T-helper 1 cell treated with Interleukin-12 subunit alpha and Interleukin-12 subunit beta and Interleukin-4 antibody, amounts not matched to agents 30 ng/mL and 1 ng/mL, for 36 hours (primary cell): Measurements from ENCODE around the gene CNOT10. TPM values are rescaled to one million over a fixed set of nuclear protein-coding genes. Genes with fewer than 3 reads are reported as not detected.
"Not testable (repeated sequence)": the region's sequence is repeated elsewhere in the genome, so short reads cannot be mapped to it uniquely, and the experiment has no call there.

Experiments
- intact Hi-C: fragments of 100-400 bp; cut with micrococcal nuclease; formaldehyde crosslinking; loops from one replicate; pipeline ENCODE4 v1.15.1; 2024
- total RNA-seq: library from RNA; stranded (reverse); gene quantifications from 2 replicates; pipeline ENCODE4 v1.2.3, GENCODE V29; 2022

CNOT10 gene
- total RNA-seq, 1 donor from 2014 or later, result 50.5 TPM

GRCh38 chr3:32755761-32756160 lies 70.8 kb downstream of the CNOT10 start:
- intact Hi-C loops, result no loop called here

- intact Hi-C loops, result no loop called here
These were observed 72.8 kb downstream of the CNOT10 start for GRCh38 chr3:32757618-32758374.

DNA sequence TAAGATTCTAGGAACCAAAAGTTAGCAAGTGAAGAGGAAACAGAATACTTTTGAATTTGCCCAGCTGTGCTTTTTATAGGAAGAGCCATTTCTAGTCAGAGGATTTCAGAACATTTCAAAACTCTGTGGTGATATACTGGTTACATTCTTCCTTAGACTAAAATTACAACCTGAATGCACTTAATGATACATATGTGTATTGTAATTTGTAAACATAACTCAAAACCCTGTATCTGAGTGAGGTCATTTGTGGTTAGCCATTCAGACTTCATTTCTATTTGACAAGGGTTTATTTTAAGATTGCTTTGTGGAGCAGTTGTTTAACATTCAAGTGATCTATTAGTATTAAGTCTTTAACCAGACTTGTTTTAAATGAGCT lies 73.4 kb downstream of the CNOT10 start:
- intact Hi-C loops, result no loop called here

DNA sequence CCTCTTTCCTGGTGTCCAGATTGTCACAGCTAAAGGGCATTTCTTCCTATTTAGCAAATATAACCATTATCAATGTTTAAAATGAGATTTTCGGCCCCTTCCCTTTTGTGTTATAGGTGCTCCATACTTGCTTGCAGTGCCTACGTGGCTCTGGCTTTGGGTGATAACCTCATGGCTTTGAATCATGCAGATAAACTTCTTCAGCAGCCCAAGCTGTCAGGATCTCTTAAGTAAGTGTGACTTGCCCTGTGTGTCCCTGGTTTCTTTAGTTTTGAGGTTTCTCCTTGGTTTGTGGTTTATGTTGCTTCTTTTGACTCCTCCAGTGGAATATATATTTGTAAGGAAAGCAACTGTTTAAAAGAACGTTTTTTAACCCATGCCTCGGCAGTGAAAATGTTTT lies 74.4 kb downstream of the CNOT10 start:
- intact Hi-C loops, result no loop called here

GRCh38 chr3:32764481-32764880 lies 79.5 kb downstream of the CNOT10 start:
- intact Hi-C loops, result no loop called here

DNA sequence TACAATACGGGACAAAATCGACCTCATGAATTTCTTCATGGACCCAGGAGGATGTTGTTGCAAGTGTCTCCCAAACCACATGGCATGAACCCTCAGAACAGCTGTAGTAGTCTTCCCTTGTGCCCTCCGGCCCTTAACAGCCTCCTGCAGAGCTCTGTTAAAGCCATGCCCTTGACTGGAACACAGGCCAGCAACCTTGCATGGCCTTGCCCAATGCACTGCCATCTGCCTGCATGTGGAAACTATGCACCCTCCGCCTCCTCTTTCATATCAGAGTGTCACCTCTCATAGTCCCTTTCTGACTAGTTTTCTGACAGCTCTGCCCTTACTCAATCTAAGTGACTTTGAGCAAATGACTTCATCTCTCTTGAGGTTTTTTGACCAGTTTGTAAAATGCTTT lies 93.4 kb downstream of the CNOT10 start:
- intact Hi-C loops, result no loop called here

DNA sequence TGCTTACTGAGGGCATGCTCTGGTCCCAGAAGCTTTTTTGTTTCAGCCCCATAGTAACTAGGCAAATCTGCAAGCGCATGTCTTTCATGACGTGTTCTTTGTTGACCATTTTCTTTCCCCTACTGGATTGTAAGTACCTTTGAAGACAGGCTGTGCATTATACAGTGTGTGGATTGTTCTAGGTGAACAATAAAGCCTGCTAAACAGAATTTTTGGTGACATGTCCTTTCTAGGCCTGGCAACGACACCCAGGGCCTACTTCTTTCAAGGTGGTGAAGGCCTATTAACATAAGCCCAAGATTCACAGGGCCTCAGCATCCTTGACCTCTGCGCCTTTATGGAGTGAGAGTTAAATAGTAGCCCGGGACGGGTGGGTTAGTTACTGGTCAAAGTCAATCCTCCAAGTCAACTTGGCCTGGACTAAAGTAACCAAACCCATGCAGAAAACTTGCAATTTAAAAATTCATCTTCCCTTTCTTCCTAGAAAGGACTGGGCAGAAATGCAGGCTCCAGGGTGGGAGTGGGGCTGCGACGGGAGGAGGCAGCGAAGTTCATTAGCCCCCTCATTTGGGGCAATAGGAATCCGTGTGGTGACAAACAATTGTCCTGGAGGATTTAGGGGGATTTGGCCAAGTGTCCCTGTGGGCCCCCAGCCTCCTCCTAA lies 95.2 kb downstream of the CNOT10 start:
- intact Hi-C loops, result loop anchor here (2.0 kb wide), 1 partner anchor 277 kb away; the partner anchor contains the start of gene CMTM6

- intact Hi-C loops, result loop anchor here (1.0 to 2.0 kb wide), 7 partner anchors 47 to 602 kb away; partner anchors contain the start of genes CMTM6, CNOT10 and DYNC1LI1
These were observed 95.8 kb downstream of the CNOT10 start for GRCh38 chr3:32780735-32781210.

GRCh38 chr3:32781211-32781968 lies 96.4 kb downstream of the CNOT10 start:
- intact Hi-C loops, result loop anchor here (1.0 to 2.0 kb wide), 7 partner anchors 48 to 603 kb away; partner anchors contain the start of genes CMTM6, CNOT10 and DYNC1LI1

DNA sequence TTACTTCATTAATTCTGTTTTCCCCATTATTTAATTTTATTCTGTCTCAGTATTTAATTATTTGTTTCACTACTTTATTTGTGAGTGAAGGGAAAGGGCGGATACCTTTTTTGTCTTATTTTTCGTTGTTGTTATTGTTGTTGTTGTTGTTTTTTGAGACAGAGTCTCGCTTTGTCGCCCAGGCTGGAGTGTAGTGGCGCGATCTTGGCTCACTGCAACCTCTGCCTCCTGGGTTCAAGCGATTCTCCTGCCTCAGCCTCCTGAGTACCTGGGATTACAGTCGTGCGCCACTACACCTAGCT lies 96.9 kb downstream of the CNOT10 start:
- intact Hi-C loops, result loop anchor here (1.0 to 2.0 kb wide), 7 partner anchors 49 to 604 kb away; partner anchors contain the start of genes CMTM6, CNOT10 and DYNC1LI1

- intact Hi-C loops, result no loop called here
These were observed 97.4 kb downstream of the CNOT10 start for GRCh38 chr3:32782407-32782806.

DNA sequence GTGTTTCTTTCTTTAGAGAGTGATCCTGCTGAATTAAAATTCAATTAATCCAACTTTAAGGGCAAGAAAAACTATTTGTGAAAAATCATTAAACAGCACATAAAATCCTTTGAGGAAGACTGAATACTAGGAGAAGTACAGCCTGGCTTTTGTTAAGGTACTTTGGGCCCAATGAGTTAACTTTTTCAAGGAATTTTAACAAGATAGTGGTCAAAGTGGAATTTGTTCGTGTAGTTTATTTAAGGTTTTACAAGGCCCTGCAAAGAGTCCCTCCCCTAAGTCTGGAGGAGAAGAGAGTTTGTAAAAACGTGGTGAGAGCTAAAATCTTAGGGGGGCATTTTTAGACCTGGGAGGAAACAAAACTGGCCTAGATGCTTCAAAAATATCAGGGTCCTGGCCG lies 106.8 kb downstream of the CNOT10 start:
- intact Hi-C loops, result no loop called here

DNA sequence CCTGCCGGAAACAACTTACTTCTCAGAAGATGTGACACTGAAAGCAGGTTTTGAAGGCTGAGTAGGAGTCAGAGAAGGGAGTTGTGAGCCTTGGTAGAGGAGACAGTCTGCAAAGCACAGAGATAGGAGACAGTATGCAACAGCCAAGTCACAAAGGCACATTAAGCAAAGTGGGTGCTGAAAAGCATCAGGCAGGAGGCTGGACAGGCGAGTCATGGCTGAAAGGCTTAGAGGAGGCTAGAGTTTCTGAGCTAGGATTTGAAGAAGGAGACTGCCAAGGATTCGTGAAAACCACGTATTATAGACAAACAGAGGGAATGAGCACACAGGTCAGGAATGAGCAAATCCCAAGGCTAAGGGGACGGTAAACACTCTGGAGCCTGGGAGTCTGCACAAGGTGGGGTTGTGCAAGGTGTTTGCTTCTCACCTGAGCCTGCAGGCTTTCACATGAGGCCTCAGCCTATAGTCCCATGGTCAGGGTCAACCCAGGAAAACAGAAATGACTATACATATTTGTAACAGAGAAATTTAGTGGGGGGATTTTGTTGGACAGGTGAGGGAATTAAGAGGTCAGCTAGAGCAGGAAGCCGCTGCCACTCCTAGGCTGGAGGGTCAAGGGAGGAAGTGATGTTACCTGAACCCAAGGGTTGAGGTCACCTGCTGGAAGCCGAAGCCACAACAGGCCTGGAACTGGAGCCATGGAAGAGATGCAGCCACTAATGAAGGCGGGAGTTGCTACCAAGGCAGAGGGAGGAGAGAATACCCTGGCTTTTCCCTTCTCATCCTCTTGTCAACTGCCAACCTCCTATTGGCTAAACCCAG lies 109.7 kb downstream of the CNOT10 start:
- intact Hi-C loops, result no loop called here

DNA sequence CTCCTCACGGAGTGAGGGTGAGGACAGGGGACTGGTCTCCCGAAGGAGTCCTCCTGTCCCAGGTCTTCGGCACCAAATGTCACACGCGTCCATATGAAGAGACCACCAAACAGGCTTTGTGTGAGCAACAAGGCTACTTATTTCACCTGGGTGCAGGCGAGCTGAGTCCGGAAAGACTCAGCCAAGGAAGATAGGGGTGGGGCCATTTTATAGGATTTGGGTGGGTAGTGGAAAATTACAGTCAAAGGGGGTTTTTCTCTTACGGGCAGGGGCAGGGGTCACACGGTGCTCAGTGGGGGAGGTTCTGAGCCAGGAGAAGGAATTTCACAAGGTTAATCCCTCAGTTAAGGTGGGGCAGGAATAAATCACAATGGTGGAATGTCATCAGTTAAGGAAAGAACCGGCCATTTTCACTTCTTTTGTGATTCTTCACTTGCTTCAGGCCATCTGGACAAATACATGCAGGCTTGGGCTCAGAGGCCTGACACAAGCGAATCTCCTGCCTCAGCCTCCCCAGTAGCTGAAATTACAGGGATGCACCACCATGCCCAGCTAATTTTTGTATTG lies 111.5 kb downstream of the CNOT10 start:
- intact Hi-C loops, result not testable (repeated sequence)

DNA sequence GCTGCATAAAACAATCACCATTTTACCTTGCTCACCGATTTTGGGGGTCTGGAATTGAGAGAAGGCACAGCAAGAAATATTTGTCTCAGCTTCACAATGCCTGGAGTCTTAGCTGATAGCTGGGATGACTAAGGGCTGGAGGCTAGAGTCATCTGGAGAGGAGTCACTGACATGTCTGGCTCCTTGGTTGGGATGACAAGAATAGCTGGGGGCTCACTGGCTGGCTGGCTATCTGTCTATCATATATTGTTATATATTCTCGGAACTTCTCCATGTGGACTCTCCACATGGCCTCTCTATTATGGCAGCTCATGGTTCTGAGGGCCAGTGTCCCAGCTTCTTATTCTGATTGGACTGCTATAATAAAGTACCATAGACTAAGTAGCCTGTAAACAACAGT lies 112.8 kb downstream of the CNOT10 start:
- intact Hi-C loops, result no loop called here

DNA sequence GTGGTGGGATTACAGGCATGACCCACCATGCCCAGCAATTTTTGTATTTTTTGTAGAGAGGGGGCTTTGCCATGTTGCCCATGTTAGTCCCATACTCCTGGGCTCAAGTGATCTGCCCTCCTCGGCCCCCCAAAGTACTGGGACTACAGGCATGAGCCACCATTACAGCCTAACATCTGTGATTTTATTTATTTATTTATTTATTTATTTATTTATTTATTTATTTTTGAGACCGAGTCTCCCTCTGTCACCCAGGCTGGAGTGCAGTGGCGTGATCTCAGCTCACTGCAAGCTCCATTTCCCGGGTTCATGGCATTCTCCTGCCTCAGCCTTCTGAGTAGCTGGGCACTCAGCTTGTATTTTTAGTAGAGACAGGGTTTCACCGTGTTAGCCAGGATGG lies 116.5 kb downstream of the CNOT10 start:
- intact Hi-C loops, result not testable (repeated sequence)

DNA sequence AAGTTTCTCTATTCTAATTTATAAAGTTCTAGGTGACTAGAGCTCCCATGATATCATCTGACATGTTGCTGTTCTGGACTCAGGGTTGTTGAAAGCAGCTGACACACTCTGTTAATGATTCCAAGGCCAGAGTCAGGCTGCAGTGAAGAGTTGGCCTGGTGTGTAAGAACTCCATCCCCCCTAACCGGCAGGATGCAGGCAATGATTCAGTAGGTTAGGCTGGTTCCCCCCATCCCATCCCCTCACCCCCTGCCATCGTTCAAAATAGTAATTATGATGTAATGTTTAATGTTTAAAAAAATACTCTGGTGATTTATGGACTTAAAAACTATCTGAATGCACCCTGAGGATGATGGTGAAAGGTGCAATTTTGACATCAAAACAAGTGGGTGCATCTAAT lies 128.2 kb downstream of the CNOT10 start:
- intact Hi-C loops, result no loop called here

DNA sequence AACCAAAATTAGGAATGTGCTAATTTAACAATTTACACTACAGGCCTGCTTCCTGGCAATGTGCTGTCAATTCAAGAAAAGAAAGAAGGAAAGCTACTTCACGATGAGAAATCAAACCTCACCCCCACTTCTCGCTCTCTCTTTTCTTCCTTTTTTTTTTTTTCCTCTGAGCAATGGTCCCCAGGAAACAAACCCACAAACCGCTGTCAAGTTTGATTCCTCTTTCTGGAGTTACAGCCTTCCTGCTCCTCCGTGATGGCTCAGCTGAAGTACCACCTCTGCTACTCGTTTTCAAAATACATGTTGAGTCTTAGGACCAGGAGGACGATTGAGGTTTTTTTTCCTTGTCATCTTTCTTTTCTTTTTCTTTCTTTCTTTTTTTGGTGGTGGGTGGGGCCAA lies 129.4 kb downstream of the CNOT10 start:
- intact Hi-C loops, result no loop called here

DNA sequence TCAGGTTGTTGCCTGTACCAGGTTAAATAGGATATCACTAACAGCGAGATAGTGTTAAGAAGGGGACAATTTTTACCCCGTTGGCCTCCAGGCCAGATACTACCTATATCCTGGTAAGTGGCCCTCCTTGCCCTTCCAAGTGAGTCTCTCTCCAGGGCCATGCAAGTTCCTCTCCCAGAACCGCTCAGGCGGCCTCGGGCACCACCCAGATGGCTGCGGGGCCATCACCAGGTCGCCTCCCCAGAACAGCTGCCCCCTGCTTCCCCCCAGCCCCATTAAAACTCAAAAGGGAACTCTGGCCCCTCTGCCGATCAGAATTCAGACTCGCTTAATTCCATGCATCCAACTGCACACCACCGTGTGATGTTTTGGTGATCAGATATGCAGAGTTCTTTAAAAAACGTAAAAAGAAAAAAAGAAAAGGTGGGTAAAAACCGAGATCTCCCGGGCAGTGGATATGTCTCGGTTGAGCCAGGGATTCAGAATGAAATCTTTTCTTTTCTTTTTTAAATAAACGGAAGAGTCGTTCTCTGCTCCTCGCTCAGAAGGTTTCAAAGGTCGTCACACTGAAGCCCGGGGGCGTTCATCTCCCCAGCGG lies 131.0 kb downstream of the CNOT10 start:
- intact Hi-C loops, result no loop called here
